Occipital lobe (tissue), 2 donors: ENCODE measurements around the gene GADD45GIP1. TPM values are rescaled to one million over a fixed set of nuclear protein-coding genes. Genes with fewer than 3 reads are reported as not detected.

Experiments used
- DNase-seq: peaks from one replicate; lab custom pipeline; 2025; lab: John Stamatoyannopoulos, UW
- total RNA-seq: library from RNA; depleted of rRNA; stranded (reverse); fragments of >200 nt; gene quantifications from one replicate; pipeline ENCODE4 v1.2.3, GENCODE V29; 2014

GADD45GIP1 gene
- total RNA-seq, result 13.3 TPM

DNA sequence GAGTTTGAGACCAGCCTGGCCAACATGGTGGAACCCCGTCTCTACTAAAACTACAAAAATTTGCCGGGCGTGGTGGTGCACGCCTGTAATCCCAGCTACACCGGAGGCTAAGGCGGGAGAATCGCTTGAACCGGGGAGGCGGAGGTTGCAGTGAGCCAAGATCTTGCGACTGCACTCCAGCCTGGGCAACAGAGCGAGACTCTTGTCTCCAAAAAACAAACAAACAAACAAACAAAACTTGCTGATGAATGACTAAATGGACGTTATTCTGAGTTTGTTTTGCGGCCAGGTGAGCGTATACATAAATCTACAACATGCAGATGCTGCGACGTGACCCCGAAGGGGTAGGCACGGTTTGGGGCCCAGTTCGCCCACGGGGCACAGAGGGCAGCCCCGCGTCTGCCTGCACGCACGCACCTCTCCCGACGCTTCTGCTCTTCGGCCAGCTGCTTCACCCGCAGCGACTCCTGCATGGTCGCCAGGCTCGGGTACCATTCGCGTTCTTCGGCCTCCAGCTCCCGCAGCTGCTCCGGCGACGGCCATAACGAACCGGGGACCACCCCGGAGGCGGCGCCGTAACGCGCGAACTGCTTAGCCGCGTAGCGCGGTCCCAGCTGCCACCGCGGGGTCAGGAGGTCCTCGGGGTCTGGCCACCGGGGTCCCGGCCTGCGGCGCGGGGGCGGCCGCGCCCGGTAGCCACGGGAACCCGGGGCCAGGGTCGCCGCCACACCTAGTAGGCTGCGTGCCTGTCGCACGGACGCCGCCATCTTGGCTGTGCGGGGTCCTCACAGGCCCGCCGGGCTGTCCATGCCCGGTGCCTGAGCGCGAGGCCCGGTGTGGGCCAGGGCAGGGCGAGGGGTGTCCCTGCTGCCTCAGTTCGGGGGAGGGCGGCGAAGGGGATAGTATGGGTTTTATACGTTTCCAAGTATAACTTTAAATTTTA lies at the start of gene GADD45GIP1:
GADD45GIP1 (minus strand) TSS at position 778 of the 943 bp plus-strand sequence; CDS start at position 767, 11 bp downstream.
- DNase-seq, result peak; percentile 60

DNA sequence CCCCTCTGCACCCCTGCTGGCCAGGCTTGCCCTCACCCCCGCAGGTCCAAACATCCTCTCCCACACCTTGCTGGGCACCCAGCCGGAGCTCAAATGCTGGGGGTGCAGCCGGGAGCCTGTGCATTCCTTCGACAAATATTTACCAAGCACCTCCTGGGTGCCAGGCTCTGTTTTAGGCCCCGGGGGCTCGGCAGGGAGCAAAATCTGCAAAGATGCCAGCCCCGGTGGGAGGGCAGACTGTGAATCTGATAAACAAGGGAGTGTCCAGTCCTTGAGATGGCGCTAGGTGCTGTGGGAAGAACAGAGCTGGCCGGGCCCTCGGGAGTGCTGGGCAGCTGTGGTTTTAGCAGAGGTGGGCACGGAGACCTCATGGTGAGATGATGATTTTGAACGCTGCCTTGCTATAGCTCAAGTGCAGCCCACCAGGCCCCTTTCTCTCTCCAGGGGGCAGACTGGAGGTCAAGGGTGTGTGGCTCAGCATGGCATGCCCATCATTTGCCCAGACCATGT lies 48.9 kb upstream of the GADD45GIP1 start:
- no peak for DNase-seq

DNA sequence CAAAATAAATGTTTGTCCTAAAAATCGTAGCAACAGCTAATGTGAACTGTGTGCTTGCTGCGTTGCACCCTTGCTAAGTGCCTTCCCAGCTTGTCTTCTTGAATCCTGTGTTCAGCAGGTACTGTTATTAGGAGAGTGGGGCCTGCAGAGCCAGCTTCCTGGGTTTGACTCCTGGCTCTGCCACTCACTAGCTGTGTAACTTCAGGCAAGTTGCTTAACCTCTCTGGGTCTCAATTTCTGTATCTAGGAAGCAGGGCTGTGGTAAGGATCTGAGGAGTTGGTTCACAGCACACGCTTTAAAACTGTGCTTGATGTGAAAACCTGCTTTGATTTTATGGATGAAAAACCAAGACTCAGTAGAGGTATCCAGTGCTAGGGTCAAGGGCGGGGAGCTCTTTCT lies 48.2 kb upstream of the GADD45GIP1 start:
- DNase-seq, result no peak

DNA sequence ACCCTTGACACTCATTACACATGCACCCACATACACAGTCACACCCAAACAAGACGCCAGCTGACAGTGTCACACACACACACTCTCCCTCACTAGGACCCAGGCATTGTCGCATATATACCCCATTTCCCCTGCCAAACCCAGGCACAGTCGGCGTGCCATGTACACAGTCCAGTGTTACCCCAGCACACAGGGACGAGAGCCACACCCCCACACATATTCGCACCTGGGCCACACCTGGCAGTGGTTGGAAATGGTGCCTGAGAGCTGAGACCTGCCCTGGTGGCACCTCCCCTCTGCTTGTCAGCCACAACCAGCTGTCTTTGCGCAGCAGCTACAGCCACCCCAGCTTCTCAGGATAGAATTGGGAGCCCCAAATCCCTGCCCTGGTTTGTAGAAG lies 47.2 kb upstream of the GADD45GIP1 start:
- DNase-seq, result no peak

DNA sequence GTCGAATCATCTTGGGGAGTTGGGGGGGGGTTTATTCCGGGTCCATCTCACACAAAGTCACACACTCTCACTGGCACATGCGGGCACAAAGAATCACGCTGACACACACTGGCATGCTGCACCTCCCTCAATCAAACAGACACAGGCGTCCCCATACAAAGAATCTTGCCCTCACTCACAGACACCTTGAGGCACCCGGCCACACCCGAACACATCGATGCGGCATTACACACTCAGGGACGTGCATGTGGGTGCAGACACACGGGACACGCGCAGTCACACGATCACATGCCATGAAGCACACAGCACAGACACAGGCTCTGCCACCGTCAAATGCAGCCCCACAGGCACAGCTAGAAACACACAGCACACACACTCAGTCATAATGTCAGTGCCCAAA lies 46.1 kb upstream of the GADD45GIP1 start:
- DNase-seq, result no peak

DNA sequence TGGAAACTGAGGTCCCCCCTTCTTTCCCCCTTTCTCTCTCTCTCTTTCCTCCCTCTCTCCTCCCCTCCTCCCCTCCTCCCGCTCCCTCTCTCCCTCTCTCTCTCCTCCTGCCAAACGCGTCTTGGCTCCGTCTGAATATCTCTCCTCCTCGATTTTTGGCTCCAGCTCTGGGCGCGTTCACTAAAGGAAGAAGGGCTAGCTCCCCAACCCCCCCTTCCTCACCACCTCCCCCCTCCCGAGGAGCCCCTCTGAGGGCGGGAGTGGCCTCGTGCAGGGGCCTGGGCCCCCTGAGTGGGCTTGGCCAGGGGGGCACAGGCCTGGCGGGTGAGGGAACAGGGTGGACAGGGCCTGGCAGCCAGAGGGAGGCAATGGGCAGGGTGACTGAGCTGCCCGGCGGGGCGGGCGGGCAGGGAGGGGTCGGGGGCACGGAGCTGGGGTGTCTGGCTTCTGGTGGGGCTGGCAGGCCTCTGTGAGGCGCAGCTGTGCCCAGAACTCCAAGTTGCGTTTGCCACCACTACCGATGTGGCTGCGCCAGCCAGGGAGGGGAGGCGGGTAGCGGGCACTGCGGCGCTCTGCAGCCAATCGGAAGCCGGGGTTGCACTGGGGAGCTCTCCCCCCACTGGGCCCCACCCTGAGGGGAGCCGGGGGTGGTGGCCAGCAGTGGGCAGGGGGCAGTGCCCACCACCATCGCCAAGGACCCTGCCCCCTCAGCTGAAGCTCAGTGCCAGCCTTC lies 45.3 kb upstream of the GADD45GIP1 start:
- DNase-seq, result peak; percentile 93

DNA sequence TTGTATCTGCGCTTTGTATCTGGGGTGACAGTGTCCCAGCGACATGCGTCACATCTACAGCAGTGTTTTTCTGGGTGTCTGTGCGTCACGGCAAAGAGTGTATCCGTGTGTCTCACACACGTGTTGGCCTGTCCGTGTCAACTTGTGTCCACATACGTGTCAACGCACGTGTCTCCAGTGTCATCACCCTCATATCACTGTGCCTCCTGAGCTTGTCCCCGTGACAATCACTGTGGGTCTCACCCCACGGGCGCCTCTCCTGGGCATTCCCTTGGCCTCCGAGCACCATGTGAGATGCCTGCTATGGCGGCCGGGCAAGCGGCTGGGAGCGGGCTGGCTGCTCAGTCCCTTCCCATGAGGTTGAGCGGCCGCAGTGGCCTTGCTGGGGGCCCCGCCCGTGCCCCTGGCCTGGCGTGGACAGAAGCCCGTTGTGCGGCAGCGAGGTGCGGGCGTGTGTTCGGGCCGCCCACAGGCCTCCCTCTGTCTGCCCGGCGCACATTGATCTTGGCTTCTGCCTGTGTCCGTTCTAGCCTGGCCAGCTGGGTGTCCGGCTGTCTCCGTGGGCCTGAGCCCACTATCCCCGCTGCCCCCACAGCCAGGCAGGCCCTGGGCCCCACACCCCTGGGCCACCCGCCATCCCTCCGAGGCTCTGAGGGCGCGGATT lies 44.6 kb upstream of the GADD45GIP1 start:
- peak; percentile 84 for DNase-seq

DNA sequence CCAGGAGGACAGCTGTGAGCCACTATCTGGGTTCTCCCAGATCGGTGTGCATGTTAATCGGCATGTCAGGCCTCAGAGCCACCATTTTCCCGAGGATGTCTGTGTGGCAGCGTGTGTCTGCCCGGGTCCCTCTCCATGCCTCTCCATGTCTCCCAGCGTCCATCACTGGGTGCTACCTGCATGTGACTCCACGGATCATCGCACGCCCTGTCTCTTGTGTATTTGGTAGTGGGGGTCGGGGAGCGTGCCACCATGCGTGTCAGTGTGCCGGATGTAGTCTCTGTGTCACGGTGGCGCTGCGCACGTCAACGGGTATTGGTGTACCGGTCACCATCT lies 44.1 kb upstream of the GADD45GIP1 start:
- no peak for DNase-seq

DNA sequence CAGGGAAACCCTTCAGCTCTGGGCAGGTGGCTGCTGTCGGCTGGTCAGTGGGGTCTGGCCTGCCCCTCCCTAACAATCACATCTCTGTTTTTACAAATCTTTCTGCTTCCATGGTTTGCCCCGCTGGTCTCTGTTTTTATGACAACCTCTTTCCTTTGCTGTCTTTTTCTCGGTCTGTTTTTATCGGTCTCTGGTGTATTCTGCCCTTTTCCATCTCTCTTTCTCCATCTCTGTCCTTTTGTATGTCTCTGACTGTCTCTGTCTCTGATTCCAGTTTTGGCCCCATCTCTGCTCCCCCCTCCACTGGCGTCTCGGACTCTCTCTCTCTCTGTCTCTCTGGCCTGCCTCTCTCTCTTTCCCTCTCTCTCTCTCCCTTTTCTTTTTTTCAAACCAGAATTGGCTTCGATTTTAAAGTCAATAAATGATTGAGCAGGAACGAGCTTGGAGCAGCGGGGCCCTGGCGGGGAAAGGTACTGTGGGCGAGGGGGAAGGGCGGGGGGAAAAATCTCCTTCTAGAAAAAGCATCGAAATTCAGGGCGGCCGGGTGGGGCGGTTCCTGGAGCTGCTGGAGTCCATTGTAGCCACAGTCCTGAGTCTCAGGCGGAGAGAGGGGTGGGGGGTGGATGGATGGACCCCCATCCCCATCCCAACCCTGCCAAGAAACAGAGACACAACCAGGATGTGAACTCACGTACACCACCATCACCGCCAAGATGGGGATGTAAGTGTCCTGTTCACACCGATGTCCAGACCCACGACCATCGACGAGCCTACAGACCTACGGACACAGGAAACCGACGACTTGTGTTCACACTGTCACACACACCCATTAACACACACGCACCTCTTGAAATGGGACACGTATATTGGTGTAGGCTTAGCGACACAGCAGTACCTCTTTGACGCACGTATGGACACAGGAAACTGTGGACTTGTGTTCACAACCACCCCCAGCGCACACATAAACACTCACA lies 41.2 kb upstream of the GADD45GIP1 start:
- no peak for DNase-seq

DNA sequence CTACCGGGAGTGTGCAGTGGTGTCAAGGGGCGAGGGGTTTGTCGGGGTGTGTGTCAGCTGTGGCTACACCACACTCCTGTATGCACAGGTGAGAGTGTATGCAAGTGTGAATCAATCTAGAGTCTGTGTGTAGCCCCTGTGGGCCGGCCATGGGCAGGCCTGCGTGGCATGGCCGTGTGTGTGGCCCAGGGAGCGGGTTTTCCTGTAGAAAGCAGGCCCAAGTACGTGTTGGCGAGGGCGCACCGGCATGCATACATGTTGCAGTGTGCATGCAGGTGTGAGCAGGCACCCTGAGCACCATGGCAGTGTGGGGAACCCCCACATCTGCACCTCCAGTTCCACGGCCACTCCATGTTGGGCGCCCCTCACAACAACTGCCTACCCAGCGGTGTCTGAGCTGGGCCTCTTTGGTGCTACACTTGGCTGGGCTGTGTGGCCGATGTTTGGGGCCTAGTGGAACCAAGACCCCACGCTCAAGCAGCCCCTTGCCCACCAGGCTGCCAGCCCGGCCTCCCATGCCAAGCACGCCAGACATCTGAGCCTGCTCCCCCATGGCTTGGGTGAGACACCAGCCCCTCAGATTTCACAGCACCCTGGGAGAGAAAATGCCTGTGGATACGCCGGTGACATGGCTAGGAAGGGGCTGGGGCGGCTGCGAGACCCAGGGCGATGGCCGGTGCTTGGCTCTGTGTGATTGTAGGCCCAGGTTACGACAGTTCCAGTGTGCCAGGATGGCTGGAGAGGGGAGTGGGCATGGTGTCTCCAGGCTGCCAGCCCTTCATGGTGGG lies 40.4 kb upstream of the GADD45GIP1 start:
- DNase-seq, result no peak

DNA sequence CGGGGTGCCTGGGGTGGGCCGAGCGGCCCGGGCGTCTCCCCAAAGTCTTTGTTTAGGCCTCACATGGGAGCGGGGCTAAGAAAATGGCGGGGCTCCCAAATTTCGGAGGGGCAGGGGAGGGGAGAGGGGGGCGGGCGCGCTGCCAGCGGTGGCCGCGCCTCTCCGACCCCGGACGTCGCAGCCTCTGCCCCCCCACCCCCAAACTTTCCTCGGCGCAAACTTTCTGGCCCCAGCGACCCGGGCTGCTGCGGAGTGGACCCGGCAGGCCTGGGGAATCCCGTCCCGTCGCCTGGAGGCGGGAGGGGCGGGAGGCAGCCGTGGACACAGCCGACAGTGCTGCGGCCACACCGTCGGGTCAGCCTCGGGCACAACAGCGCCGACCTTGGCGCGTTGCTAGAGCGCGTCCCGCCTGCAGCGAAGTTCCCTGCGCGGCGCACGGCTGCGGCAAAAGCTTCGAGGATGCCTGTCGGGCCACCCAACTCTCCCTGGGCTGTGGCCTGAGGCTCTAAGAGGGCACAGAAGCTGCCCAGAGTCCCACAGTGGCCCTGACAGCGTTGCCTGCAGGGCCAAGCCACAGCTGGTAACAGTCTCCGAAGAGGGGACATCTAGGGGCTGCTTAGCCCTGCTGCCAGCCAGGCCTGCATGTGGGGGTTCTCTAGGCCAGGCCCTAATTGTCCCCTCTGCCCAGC lies 39.5 kb upstream of the GADD45GIP1 start:
- DNase-seq, result no peak

DNA sequence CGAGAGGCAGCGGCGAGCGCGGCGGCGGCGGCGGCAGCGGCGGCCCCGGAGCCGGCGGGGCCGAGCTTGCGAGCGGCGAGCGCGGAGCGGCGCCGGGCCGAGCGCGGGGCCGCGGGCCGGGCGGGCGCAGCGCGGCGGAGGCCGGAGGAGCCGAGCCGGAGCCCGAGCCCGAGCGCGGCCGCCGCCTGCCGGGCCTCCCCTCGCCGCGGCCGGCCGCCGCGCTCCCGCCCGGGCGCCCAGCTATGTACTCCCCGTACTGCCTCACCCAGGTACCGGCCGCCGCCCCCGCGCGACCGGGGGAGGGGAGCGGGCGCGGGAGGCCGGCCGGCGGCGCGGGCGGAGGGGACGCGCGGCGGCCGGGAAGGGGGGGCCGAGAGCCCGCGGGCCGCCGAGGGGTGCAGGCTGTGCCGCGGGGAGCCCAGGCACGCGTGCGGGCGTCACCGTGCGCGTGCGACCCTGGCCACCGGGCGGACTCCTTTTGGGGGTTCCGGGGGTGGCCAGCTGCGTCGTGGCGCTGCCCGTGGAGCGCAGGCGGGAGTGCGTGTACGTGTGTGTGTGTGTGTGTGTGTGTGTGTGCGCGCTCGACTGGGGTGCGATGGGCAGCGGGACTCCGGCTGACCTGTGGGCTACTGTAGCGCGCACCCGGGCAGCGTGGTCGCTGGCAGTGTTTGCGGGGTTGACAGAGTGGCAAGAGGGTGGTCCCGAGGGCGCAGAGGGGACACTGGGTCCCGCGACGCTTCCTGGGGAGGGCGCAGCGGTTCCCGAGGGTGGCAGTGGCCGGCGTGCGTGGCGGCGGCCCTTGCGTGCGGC lies 38.8 kb upstream of the GADD45GIP1 start:
- no peak for DNase-seq

DNA sequence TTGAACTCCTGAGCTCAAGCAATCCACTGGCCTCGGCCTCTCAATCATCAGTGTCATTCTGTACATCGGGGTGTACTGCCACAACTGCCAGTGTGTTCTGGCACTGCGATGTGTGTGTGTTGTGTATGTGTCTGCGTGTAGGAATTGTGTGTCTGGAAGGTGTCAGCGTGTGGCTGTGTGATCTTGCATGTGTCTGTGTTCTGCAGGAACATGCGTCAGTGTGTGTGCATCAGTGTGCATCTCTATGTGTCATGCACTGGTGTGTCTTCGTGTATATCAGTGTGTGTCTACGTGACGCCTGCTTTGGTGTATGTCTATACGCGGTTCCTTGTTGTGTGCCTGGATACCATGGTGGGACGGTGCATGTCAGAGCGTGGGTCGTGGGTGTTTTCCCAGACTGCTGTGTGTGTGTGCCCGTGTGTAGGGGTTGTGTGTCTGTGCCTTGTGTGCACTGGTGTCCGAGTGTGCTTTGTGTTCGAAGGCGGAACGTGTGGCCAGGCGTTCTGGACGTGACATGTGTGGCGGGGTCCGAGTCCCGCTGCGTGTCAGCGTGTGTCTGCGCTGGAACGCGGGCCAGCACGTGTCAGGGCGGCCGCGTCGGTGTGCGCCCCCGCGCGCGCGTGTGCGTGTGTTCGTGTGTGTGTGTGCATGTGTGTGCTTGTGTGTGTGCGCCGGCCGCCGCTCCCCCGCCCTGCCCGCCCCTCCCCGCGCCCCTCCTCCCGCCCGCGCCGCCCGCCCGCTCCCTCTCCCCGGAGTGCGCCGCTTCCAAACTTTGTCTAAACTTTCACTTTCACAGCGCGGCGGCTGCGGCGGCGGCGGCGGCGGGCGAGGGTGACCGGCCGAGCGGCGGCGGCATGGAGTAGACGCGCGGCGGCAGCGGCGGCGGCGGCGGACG lies 37.9 kb upstream of the GADD45GIP1 start, which contains the start of gene NFIX:
NFIX (plus strand) TSS at position 775 of the 895 bp plus-strand sequence. CDS start 363 bp downstream, outside the sequence.
- DNase-seq, result peak; percentile 34

DNA sequence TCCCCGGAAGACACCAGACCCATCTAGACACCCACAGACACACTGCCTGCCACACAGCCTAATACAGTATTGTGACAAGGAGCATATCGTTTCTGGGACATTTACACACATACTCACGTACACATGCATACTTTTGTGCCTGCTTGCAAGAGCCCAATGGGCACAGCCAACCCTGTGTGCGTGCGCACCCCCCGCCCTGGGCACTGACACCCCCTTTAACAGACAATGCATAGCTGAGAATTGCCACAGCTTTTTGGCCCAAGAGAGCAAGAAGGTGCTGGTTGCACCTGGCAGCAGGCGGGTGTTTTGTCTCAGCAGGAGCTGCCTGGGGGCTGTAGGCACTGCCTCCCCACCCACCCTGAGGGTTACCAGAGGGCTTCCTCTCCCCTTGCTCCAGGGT lies 36.5 kb upstream of the GADD45GIP1 start:
- no peak for DNase-seq

DNA sequence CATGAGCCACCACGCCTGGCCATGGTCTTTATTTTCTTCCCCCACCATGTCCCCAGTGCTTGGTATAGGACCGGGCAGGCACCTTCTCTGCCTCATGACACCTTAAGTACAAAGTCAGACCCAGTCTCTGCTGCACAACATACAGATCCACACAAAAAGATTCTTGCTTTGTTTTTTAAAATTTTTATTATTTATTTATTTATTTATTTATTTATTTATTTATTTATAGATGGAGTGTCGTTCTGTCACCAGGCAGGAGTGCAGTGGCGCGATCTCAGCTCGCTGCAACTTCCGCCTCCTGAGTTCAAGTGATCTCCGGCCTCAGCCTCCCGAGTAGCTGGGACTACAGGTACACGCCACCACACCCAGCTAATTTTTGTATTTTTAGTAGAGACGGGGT lies 35.7 kb upstream of the GADD45GIP1 start:
- no peak for DNase-seq

DNA sequence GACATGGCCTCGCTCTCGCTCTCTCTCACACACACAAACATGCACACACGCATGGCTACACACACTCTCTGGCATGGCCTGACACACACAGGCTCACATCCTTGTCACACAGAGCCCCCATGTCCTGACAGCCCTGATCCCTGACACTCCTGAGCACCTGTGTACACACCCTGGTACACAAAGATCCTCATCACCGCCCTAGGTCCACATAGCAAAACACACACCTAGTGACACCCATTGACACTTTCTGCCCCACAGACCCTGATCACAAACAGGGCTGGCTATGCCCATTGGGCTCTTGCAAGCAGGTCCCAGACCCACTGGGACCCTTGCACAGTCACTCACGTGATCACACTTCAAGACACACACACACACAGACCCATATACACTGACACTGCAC lies 34.3 kb upstream of the GADD45GIP1 start:
- DNase-seq, result no peak

DNA sequence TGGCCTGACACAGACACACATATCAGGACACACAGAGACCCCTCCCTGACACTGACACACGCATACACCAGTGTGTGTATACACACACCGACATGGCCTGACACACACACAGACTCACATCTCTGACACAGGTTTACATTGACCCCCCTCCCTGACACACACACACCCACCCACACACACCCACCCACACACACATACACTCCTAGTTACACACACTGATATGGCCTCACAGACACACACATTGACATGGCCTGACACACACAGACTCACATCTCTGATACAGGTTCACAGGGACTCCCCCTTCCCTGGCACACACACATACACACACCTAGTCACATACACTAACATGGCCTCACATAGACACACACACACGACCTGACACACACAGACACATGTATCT lies 33.8 kb upstream of the GADD45GIP1 start:
- no peak for DNase-seq
